NOMO-1 (cell line): ENCODE results near the gene CD160.

Experiments
- DNase-seq, 2 experiments: peaks; one replicate each; lab custom pipeline; 2025; ENCODE audit not compliant: unreplicated experiment in 2 of 2; lab: John Stamatoyannopoulos, UW

Gene CD160

GRCh38 chr1:145788580-145788979 is 69.3 kb downstream of the CD160 start:
- DNase-seq = no peak
